Activated gamma-delta T cell treated with Interleukin-2 at 50 U/mL for 16 hours (primary cell): ENCODE measurements around the gene CMPK2.

Experiments
- DNase-seq: peaks from one replicate; pipeline ENCODE4 v3.0.0-alpha.2; 2020

Gene CMPK2

GRCh38 chr2:6808426-6808825 lies 57.3 kb downstream of the CMPK2 start:
- no peak for DNase-seq

GRCh38 chr2:6806604-6807003 lies 59.1 kb downstream of the CMPK2 start:
- DNase-seq = no peak

GRCh38 chr2:6800553-6800952 lies 65.2 kb downstream of the CMPK2 start:
- no peak for DNase-seq
